GM21619 (cell line): ENCODE measurements around the gene ZMYND8.

Experiments
- ATAC-seq: cut with Tn5 transposase; IDR thresholded peaks from one replicate; pipeline ENCODE4 v1.9.1; 2021; ENCODE audit not compliant: unreplicated experiment

The ZMYND8 gene

DNA sequence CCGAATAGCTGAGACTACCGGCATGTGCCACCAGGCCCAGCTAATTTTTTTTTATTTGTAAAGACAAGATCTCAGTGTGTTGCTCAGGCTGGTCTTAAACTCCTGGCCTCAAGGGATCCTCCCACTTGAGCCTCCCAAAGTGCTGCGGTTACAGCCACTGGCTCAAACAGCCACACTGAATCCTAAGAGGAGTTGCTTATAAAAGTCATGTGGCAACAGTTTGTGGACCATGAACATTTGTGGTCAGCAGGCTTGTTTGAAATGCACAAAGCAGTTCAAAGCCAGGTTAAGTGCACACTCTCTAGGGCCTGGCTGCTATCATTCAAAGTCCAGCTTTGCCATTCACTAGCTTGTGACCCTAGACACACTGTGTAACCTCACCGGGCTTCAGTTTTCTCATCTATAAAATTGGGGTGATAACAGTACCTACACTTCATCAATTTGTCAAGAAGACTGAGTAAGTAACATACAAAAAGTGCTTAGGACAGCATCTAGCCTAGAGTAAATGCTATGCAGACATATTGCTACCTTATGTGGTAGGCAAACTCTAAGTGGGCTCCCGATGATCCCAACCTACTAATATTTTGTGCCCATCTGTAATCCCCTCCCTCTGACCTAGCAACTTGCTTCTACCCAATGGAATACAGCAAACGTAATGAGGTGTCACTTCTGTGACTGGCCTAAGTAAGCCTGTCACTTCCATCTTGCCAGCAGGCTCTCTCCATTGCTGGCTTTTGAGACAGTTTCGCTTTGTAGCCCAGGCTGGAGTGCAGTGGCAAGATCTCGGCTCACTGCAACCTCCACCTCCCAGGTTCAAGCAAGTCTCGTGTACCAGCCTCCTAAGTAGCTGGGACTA lies 122.9 kb downstream of the ZMYND8 start:
- ATAC-seq: no peak

DNA sequence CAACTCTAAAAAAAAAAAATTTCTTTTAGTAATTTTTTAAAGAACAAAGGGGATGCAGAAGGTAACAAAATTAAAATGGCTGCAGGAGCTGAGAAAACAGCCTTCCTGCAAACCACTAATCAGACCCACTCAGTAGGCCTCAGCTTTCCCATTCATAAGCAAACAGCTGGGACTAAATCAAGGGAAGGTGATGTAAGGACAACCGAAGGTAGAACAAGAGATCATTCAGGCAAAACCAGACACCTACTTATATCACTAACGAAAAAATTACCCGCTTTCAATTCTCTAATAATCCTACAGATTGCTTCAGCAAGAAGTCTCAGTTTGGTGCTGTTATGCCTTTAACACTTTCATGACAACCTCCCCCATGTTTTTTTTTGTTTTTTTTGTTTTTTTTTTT lies 124.0 kb downstream of the ZMYND8 start:
- no peak for ATAC-seq

DNA sequence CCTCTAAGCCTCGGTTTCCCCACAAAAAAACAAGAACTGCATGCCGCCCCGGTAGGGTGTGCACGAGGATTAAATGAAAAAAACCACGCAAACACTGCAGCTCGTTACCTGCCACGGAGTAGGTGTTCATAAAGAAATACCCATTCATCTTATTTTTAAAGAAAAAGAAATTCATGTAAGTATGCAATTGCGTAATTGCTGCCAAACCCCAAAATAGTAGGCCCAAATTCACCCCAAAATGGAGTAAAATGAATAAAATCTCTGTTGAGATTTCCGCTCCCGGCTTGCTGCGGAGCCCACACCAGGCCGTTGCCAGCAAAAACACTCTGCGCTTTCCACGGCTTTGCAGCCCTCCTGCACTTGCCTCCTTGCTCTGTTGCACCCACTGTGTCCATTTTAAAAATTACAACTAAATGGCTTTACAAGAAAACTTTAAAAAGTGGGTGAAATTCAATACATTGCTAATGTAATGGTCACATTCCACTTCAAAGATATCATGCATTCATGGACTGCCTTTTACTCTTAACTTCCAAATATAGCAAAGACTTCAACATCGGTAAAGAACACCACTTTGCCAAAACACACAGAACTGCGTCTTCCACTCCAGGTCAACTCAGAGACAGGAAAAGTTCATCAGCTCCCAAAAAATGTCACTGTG lies 125.0 kb downstream of the ZMYND8 start:
- no peak for ATAC-seq

DNA sequence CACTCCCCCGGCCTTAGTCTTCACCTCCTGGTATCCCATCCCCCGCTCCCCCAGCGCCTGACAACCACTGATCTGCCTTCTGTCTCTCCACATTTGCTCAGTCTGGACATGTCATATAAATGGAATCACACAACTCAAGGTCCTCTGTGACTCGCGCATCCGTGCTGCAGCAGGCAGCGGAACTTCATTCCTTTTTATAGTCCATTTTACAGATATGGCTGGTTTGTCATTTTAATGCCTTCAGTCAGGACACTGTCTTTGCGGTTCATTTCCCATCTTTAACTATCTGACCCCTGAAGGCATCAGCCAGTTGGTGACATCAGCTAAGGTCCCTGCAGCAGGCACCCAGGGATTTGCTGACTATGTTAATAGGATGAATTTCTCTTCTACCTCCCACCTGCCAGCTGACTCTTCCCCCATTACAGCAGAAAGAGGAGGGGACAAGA lies 125.7 kb downstream of the ZMYND8 start:
- no peak for ATAC-seq

DNA sequence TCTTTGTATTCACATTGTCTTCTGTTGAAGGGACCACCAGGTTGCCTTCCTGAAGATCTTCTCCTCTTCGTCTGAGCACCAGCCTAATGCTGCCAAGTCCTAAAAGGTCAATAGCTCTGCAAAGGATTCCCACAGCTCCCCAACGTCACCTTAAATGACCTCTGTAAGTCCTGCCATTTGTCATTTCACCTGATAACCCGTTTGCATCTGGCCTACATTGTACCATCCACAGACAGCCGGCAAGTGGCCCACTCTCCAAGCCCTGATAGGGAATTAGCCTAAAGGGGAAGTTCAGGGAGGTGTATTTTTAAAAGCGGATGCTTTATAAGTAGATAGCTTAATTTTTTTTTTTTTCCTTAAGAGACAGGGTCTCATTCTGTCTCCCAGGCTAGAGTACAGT lies 127.8 kb downstream of the ZMYND8 start:
- no peak for ATAC-seq

GRCh38 chr20:47227576-47227975 lies 128.9 kb downstream of the ZMYND8 start:
- ATAC-seq: no peak

DNA sequence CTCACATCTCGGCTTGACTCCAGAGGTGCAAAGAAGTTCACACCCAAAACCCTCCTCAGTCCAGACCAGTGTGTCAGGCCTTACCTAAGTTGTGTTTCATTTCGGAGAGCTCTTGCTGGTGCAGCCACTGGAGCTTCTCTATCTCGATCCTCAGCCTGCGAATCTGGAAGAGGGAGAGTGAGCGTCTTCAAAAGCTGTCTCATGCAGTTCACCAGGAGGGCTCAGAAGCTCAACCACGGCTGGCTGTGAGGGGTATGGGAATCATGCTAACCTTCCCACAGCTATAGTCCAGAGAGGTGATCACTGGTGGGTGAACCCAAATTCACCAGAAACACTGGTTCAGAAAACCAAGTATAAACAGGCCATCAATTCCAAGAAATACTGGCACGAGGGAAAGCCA lies 129.4 kb downstream of the ZMYND8 start:
- no peak for ATAC-seq

GRCh38 chr20:47225458-47225857 lies 131.0 kb downstream of the ZMYND8 start:
- ATAC-seq: no peak

DNA sequence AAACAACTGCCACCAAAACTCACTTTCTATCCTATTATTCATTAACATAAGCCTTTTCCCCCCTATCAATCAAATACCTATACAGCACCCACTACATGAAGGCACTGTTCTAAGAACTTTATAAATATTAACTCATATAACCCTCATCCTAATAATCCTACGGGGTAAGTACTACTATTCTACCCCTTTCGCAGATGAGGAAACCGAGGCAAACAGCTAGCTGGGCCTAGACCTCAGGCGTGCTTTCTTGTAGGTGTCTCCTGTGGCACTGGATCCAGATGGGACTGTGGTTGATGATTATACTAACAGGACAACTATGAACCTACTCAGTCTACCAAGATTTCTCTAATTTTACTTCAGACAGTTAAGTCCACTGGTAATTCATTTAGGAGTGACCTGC lies 131.6 kb downstream of the ZMYND8 start:
- ATAC-seq: no peak

- ATAC-seq: no peak
Observed at GRCh38 chr20:47224300-47224791, 132.2 kb downstream of the ZMYND8 start.

- no peak for ATAC-seq
Observed at GRCh38 chr20:47223896-47224295, 132.6 kb downstream of the ZMYND8 start.

GRCh38 chr20:47222468-47223119 lies 133.9 kb downstream of the ZMYND8 start:
- no peak for ATAC-seq

DNA sequence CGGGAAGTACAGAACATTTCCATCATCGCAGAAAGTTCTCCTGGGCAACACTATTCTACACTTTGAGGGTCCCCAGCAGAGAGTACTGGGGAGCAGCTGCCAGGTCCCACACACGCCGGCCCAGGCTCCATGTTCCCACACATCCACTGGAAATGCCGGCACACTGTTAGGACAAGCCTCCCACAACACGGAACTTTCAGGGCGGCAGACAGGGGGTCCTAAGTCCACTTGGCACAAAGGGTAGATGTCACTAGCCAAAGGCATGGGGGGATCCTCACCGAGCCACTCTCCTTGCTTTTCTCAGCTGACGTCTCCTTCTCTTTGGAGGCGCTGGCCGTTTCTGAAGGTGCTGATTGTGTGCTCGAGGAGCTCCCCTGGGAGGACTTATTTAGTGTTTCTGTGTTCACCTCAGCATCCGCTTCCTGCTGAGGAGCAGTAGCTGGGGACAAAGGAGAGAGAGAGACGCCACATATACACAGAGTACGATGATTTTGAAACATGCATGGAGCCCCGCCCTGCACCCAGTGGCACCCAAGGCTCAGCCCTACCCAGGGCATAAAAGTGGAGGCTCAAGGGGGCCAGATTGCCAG lies 135.4 kb downstream of the ZMYND8 start:
- ATAC-seq: no peak

GRCh38 chr20:47220161-47220582 lies 136.3 kb downstream of the ZMYND8 start:
- ATAC-seq: no peak

DNA sequence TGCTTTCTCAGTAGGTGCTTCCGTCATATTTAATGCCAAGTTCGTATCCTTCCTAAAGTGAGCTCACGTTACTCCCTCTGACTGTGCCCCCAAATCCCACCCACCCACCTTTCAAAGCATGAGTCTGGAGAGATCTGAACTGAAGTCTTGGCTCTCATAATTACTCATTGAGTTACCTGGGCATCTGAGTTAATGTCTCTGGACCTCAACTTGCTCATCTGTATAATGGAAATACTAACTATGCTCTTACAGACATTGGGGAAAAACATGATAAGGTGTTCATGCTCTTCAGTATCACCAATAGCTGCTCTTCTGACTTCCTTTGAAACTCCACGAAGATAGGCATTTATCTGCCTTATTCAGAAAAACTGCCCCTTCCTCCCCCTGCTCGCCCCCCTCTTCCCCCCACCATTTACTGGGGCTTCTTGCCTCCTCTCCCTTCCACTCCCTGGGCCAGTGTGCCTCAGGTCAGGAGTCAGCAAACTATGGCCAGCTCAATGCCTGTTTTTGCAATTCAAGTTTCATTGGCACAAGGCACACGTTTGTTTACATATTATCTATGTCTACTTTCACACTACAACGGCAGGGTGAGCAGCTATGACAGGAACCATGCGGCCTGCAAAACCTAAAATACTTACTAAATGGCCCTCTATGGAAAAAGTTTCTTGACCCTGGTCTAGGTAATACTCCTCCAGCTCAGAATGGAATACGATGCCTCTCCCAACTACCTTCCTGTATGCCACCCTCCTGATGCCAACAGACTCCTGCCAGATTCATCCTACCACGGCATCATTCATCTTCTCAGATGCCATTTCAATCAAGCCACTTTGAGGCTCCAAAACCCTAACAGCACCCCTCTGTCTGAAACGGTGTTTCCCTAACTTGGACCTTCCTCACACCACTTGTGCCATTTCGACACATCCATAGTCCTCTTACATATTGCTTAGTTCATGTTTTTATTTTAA lies 138.7 kb downstream of the ZMYND8 start:
- no peak for ATAC-seq

DNA sequence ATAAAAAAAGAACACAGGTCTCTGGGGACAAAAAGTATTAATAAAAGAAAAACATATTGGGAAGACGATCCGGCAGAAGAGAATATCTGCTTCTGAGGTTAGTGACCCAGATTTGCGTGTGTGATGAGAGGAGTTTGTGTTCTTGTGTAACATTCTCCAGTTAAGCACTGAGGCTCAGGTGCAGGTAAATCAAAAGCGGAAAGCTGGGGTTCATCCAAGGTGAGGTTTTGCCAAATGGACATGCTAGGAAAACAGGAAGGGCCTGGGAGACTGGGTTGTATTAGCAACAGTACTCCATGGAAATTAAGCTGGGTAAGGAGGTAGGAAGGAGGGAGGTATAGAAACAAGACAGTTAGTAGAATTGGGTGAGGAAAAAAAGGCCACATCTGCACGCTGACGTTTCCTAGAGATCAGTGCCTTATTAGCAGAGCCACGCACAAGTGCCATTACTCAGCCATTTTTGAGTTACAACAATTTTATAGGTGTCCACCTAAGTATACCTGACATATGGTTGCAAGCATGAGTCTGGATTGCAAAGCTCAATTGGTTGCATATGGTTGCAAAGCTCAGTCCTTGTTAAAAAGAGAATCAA lies 139.6 kb downstream of the ZMYND8 start:
- ATAC-seq: no peak

GRCh38 chr20:47215653-47216397 lies 140.7 kb downstream of the ZMYND8 start:
- ATAC-seq: no peak

- ATAC-seq: no peak
Observed at GRCh38 chr20:47213966-47214365, 142.5 kb downstream of the ZMYND8 start.

- ATAC-seq: no peak
Observed at GRCh38 chr20:47212606-47213207, 143.8 kb downstream of the ZMYND8 start.
